ENCODE results near the gene DCP1A.
"Not testable (repeated sequence)": the region's sequence is repeated elsewhere in the genome, so short reads cannot be mapped to it uniquely, and the experiment has no call there.

- TF ChIP-seq CTCF (conservative IDR thresholded peaks at IDR 0.05); ZFX (IDR thresholded peaks at IDR 0.05): not testable (repeated sequence)
Observed at GRCh38 chr3:53252947-53253322, 94.4 kb downstream of the DCP1A start.
